ENCODE measurements around the gene TCOF1.

TCOF1 gene, protein sequence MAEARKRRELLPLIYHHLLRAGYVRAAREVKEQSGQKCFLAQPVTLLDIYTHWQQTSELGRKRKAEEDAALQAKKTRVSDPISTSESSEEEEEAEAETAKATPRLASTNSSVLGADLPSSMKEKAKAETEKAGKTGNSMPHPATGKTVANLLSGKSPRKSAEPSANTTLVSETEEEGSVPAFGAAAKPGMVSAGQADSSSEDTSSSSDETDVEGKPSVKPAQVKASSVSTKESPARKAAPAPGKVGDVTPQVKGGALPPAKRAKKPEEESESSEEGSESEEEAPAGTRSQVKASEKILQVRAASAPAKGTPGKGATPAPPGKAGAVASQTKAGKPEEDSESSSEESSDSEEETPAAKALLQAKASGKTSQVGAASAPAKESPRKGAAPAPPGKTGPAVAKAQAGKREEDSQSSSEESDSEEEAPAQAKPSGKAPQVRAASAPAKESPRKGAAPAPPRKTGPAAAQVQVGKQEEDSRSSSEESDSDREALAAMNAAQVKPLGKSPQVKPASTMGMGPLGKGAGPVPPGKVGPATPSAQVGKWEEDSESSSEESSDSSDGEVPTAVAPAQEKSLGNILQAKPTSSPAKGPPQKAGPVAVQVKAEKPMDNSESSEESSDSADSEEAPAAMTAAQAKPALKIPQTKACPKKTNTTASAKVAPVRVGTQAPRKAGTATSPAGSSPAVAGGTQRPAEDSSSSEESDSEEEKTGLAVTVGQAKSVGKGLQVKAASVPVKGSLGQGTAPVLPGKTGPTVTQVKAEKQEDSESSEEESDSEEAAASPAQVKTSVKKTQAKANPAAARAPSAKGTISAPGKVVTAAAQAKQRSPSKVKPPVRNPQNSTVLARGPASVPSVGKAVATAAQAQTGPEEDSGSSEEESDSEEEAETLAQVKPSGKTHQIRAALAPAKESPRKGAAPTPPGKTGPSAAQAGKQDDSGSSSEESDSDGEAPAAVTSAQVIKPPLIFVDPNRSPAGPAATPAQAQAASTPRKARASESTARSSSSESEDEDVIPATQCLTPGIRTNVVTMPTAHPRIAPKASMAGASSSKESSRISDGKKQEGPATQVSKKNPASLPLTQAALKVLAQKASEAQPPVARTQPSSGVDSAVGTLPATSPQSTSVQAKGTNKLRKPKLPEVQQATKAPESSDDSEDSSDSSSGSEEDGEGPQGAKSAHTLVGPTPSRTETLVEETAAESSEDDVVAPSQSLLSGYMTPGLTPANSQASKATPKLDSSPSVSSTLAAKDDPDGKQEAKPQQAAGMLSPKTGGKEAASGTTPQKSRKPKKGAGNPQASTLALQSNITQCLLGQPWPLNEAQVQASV (N-terminal part only)

DNA sequence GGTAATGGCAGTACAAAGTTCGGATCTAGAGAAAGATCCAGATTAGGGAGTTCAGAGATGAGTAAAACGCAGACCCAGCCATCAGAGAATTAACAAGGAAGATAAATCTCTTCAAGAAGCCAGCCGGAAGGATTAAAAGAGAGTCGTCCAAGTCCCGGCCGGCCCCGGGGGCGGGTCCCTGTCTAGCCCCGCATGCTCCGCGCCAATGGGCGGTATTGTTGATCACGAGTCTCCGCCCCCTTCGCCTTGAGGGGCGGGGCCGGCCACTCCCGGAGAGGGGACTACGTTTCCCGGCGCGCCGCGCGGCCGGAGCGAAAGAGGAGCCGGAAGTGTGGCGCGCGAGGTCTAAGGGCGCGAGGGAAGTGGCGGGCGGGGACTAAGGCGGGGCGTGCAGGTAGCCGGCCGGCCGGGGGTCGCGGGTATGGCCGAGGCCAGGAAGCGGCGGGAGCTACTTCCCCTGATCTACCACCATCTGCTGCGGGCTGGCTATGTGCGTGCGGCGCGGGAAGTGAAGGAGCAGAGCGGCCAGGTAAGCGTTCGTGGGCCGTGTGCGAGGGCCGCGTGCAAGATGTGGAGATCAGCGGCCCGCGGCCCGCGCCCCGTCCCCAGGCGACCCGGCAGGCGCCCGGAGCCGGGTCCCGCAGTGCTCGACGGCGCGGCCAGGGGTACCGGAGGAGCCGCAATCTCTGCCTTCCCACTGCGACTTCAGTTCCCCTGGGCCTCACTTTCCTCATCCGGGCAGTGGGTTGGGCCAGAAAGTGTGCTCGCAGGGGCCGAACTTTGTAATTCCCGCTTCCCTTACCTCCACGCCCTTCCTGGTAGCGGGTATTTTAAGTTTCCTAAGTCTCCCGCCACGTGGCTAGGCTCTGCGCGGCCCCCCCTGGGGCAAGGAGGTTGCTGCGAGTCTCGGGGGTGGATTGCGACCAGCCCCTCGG is at the start of gene TCOF1:
Gene TCOF1, plus strand, starts transcription at position 372 of the 935 bp plus-strand sequence. Its CDS starts 50 bp downstream, at position 422.
- DNase-seq: peak; percentile 97

DNA sequence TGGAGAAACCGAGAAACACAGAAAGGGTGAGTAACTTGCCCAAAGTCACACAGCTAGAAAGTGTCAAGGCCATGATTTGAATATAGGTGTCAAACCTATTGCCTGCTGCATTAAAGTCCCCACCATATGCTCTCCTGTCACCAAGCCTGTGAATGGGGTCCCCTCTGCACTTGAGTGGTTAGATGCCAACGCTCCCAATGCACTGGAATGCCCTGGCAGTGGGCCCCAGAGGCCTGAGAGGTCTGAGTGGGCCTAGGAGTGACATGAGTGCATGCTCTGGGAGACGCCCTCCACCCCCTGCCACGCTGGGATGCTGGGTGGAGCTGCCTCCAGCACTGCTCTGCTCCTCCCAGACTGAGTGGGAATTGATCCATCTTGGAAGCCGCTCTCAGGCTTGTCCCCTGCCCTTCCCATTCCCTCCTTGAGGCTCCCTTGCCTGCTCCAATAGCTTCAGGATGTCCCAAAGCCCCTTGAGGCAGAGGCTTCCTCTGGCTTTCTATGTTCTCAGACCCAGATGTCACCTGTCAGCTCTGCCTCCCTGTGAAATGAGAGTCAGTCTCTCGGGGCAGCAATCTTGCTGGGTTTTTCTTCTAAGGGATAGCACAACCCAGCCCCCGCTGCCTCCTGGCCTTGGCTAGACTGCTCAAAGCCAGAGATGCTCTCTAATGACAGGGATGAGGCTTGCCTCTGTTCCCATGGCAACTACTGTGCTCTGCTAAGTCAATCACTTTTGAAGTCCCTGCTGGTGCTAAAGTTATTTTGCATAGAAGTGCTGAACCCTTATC is 48.2 kb upstream of the TCOF1 start:
- no peak for DNase-seq

DNA sequence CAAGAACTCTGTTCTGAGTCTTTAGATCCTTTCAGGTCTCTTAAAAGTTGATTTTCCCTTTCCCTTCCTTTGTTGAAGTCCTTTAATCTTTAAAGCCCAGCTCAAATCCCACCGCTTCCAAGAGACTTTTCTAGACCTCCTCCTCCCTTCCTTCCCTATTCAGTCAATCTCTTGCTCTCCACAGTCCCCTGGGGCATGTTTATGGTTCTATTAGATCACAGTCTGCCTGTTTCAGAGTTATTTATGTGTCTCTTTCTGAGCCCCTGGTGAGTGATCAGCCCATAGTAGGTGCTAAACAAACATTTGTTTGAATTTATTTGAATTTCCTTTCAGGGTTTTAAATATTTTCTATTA is 47.6 kb upstream of the TCOF1 start:
- DNase-seq: no peak

DNA sequence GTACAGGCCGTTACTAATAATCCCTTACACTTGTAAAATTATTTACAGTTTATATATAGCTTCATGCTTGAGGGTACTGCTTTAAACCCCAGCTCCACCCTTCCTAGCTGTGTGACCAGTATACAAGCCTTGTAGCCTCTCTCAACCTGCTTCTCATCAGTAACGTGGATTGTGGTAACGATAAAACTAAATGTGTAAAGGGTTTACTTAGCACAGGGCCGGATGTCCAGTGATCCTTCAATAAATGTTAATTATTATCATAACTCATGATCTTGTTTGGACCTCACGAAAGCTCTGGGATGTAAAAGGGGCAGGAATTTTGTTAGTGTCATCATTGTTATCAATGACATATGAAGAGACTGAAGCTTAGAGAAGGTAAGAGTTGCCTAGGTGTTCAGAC is 47.3 kb upstream of the TCOF1 start:
- no peak for DNase-seq

DNA sequence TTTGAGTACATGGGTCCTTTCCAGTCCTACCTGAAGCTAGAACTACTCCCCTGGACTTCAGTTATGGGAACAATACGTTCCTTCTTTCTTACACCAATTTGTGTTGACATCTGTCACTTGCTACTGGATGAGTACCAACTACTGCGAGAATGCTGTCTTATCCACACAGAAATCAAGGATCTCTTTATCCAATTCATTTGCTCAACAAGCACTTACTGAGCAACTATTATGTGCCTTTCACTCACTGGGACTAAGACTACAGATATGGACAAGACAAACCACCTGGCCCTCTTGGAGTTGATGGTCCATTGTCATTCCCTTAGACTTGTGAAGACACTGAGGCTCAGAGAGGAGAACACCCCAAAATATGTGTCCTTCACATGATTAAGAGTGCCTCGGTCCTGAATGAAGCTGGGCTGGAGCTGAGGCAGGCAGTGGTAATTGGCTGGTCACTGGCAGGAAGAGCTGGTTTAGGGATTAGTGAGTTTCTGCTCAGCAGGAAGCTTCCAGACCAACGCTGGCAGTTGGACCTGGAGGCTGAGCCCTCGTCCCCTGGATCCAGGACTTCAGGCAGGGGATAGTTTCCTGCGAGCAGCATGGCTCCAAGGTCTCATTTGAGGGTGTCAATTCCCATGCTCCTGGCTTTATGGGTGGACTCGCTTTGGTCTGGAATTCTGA is 46.3 kb upstream of the TCOF1 start:
- no peak for DNase-seq

DNA sequence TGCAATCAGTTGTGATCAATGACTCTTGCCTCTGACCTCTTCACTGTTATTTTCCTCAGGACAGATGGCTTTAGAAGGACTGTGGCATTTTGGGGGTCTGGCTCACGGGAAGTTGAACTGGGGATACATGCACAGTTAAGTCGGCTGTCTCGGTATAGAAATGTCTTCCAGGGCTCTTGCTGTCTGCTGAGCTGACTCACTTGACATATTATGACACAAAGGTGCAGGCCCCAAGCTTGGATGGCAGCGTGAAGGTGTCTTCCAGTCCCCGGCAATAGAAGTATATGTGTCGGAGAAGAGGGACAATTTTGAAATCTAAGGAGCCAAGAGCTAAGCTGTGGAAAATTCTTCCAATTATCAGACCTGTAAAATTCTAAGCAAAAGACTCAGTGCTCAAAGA is 45.0 kb upstream of the TCOF1 start:
- no peak for DNase-seq

- DNase-seq: no peak
These were observed 44.0 kb upstream of the TCOF1 start for GRCh38 chr5:150313501-150313900.

GRCh38 chr5:150313921-150314716 is 43.4 kb upstream of the TCOF1 start:
- no peak for DNase-seq

- DNase-seq: no peak
These were observed 42.3 kb upstream of the TCOF1 start for GRCh38 chr5:150315245-150315644.

DNA sequence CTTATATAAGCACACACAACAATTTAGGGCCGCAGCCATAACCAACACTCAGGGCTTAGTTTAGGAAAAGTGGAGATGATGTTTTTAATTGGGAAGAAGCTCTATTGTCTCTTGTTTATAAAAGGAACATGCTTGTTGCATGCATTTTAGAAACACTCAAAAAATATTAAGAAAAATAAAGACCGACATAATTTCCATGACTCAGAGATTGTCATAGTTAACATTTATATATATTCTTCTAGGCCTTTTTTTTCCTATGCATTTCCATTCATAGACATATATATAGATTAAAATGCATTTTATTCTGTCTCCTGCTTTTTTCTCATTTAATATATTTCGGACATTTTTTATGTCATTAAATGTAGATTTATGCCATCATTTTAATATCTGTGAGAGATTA is 41.2 kb upstream of the TCOF1 start:
- no peak for DNase-seq

GRCh38 chr5:150317048-150318003 is 40.2 kb upstream of the TCOF1 start:
- DNase-seq: no peak

- DNase-seq: no peak
These were observed 38.6 kb upstream of the TCOF1 start for GRCh38 chr5:150318613-150319483.

DNA sequence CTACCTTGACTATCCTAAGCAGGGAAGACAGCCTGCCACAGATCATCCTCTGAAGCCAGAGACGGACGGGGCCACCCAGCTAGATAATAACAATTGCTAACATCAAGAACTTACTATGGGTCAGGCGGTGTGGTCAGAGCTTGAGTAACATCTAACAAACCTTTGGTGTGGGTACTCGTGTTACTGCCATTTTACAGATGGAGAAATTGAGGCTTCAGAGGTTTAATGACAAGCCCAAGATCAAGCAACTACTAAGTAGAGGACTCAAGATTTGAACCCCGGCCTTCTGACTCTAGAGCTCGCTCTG is 38.1 kb upstream of the TCOF1 start:
- DNase-seq: no peak

DNA sequence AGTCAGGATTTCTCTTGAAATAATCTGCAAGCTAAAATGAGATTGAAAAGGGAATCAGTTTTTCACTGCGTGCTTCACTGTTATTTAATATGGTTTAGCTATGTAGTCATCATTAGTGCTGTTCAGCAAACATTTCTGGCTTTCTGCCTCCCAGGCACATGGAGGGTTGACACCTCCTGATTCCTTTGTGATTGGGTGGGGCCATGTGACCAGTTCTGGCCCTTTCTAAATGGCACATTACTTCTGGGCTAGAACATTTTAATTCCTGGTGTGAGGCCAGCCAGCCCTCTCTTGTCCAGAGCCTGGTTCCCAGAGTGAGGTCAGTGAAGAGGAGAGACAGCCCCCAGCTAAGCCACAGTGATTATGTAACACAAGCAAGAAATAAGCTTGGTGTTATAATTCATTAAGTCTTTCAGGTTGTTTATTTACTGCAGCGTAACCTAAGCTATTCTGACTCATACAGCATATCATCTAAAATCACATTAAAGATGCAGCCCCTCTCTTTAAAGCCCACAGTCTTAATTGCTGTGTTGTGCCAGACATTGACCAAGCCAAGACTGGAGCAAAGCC is 37.4 kb upstream of the TCOF1 start:
- DNase-seq: no peak

- no peak for DNase-seq
These were observed 36.3 kb upstream of the TCOF1 start for GRCh38 chr5:150321211-150321610.

GRCh38 chr5:150321784-150322183 is 35.7 kb upstream of the TCOF1 start:
- no peak for DNase-seq

DNA sequence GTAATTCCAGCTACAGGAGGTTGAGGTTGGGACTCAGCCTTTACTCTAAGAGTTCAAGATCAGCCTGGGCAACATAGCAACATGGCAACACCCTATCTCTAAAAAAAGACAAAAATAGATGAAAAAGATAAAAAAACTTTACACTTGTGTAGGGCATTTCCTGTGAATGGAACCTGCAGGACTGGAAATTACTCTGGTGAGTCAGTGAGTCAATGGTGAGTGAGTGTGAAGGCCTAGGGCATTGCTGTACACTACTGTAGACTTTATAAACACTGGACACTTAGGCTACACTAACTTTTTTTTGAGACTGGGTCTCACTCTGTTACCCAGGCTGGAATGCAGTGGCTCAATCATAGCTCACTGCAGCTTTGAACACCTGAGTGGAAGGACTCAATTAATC is 35.3 kb upstream of the TCOF1 start:
- no peak for DNase-seq
